Testis (tissue), 2 donors: ENCODE results near the gene KLHDC7B.

Source experiments
- CTCF ChIP-seq, 3 experiments: fragments of 450-650 bp in 2 of 3; fragments of 200-600 bp in 1 of 3; sonication (generic) in 1 of 3; IDR thresholded peaks; one replicate each; pipeline ENCODE4 v1.5.1; 2016 to 2019; ENCODE audit warnings: antibody characterized with exemption in 3 of 3, mild to moderate bottlenecking in 2 of 3, moderate library complexity in 1 of 3
- POLR2A ChIP-seq: fragments of 450-650 bp; IDR thresholded peaks from one replicate; pipeline ENCODE4 v1.6.1; 2017; ENCODE audit warnings: antibody characterized with exemption, mild to moderate bottlenecking, moderate library complexity

- TF ChIP-seq CTCF (IDR thresholded peaks at IDR 0.05) (no peak), POLR2A (no peak)
Observed at GRCh38 chr22:50546326-50547262, 895 bp downstream of the KLHDC7B start.
